VCaP (cell line): Measurements from ENCODE around the gene SRCIN1.

Source experiments
- H3K27ac ChIP-seq: fragments of 450-650 bp; 2 replicates; pipeline ENCODE4 v1.5.1; 2017
- CTCF ChIP-seq: fragments of 450-650 bp; conservative IDR thresholded peaks from 2 replicates; pipeline ENCODE4 v1.5.1; 2017; ENCODE audit warnings: mild to moderate bottlenecking, moderate library complexity

Gene SRCIN1

GRCh38 chr17:38601539-38602351 is 4.0 kb downstream of the SRCIN1 start:
- TF ChIP-seq CTCF, result no peak
- H3K27ac ChIP-seq, result peak overlapping the region; percentile 5; the same call in 1 of the 2 replicates

GRCh38 chr17:38600906-38601305 is 4.8 kb downstream of the SRCIN1 start:
- H3K27ac ChIP-seq, result no peak overlapping the region
- TF ChIP-seq CTCF, result no peak

GRCh38 chr17:38600416-38600815 is 5.3 kb downstream of the SRCIN1 start:
- TF ChIP-seq CTCF, result no peak
- H3K27ac ChIP-seq, result no peak overlapping the region

- TF ChIP-seq CTCF, result no peak
- no peak overlapping the region for H3K27ac ChIP-seq
Measured at GRCh38 chr17:38599398-38599856, 6.3 kb downstream of the SRCIN1 start.

GRCh38 chr17:38598995-38599394 is 6.8 kb downstream of the SRCIN1 start:
- H3K27ac ChIP-seq, result 0 out of 2 replicates have a peak overlapping the region, but pooled peaks have one; percentile 7

GRCh38 chr17:38598536-38598935 is 7.2 kb downstream of the SRCIN1 start:
- H3K27ac ChIP-seq, result 0 out of 2 replicates have a peak overlapping the region, but pooled peaks have one; percentile 7
- no peak for TF ChIP-seq CTCF

More at GRCh38 chr17:38598995-38599394, 6.8 kb downstream of the SRCIN1 start:
- no peak for TF ChIP-seq CTCF

- H3K27ac ChIP-seq, result no peak overlapping the region
- TF ChIP-seq CTCF, result no peak
Measured at GRCh38 chr17:38597375-38597774, 8.4 kb downstream of the SRCIN1 start.
